ENCODE results near the gene CA11. TPM values are rescaled to one million over a fixed set of nuclear protein-coding genes. Genes with fewer than 3 reads are reported as not detected.
"Not testable (repeated sequence)": the region's sequence is repeated elsewhere in the genome, so short reads cannot be mapped to it uniquely, and the experiment has no call there.

The CA11 gene
- total RNA-seq, 4 donors from 2014 or later, result 4.6 to 13.4 (median 6.3) TPM

GRCh38 chr19:48658483-48658882 is 12.5 kb upstream of the CA11 start:
- H3K27me3 ChIP-seq, result no peaks in the 10 kb centered on the region
- WGBS, 2 donors, result 87 to 97% methylated on average over 6 of the region's 6 CpGs
- H3K27ac ChIP-seq, result no peak overlapping the region
- intact Hi-C loops (cut with DNase I), result no loop called here
- DNase-seq, result no peak
- H3K36me3 ChIP-seq, result no peaks in the 10 kb centered on the region
- peaks cover 0 to 3% of the 10 kb centered on the region in 2 donors for H3K4me1 ChIP-seq
- H3K4me3 ChIP-seq (replicated peaks in 1 of 3), result no peak overlapping the region
- TF ChIP-seq CTCF (IDR thresholded peaks at IDR 0.05) (no peak), POLR2A (IDR thresholded peaks at IDR 0.05) (no peak)
- H3K9me3 ChIP-seq, result no peaks in the 10 kb centered on the region

GRCh38 chr19:48657828-48658227 is 11.8 kb upstream of the CA11 start:
- H3K27ac ChIP-seq; intact Hi-C loops (cut with DNase I): not testable (repeated sequence)

GRCh38 chr19:48656840-48657474 is 11.0 kb upstream of the CA11 start:
- H3K36me3 ChIP-seq, result no peaks in the 10 kb centered on the region
- peak; percentile 32 to 49 for DNase-seq
- no peaks in the 10 kb centered on the region for H3K9me3 ChIP-seq
- intact Hi-C loops (cut with DNase I), result no loop called here
- no peaks in the 10 kb centered on the region for H3K27me3 ChIP-seq
- TF ChIP-seq POLR2A (IDR thresholded peaks at IDR 0.05) (no peak), CTCF (IDR thresholded peaks at IDR 0.05) (no peak)
- H3K4me3 ChIP-seq (replicated peaks in 1 of 3), result no peak overlapping the region
- H3K27ac ChIP-seq, result no peak overlapping the region
- WGBS, 2 donors, result 27 to 30% methylated on average over 16 of the region's 16 CpGs
- H3K4me1 ChIP-seq, result peaks cover 0 to 3% of the 10 kb centered on the region in 2 donors

More at GRCh38 chr19:48657828-48658227, 11.8 kb upstream of the CA11 start:
- H3K9me3 ChIP-seq; H3K27me3 ChIP-seq; H3K4me3 ChIP-seq (replicated peaks in 1 of 3); DNase-seq; H3K4me1 ChIP-seq; H3K36me3 ChIP-seq: not testable (repeated sequence)
- 90 to 96% methylated on average over 5 of the region's 5 CpGs for WGBS, 2 donors

- H3K4me1 ChIP-seq, result peaks cover 4 to 6% of the 10 kb centered on the region in 2 donors
These were observed 8.5 kb upstream of the CA11 start for GRCh38 chr19:48654299-48655059.

GRCh38 chr19:48651683-48652048 is 5.7 kb upstream of the CA11 start:
- H3K27me3 ChIP-seq, result no peaks in the 10 kb centered on the region
- intact Hi-C loops (cut with DNase I), result no loop called here
- WGBS, 2 donors, result 63 to 89% methylated on average over 3 to 5 of the region's 5 CpGs
- H3K9me3 ChIP-seq, result no peaks in the 10 kb centered on the region
- TF ChIP-seq POLR2A (IDR thresholded peaks at IDR 0.05), result no peak
- TF ChIP-seq CTCF (IDR thresholded peaks at IDR 0.05), result no peak
- H3K36me3 ChIP-seq, result no peaks in the 10 kb centered on the region
- H3K27ac ChIP-seq, result no peak overlapping the region
- H3K4me1 ChIP-seq, result peaks cover 5 to 12% of the 10 kb centered on the region in 2 donors
- no peak overlapping the region for H3K4me3 ChIP-seq (replicated peaks in 1 of 3)
- no peak for DNase-seq

More at GRCh38 chr19:48654299-48655059, 8.5 kb upstream of the CA11 start:
- intact Hi-C loops (cut with DNase I), result no loop called here
- Histone ChIP-seq H3K9me3 (no peaks in the 10 kb centered on the region), H3K27ac (no peak overlapping the region), H3K4me3 (replicated peaks in 1 of 3) (no peak overlapping the region), H3K36me3 (no peaks in the 10 kb centered on the region), H3K27me3 (no peaks in the 10 kb centered on the region)
- 45 to 57% methylated on average over 7 to 10 of the region's 11 CpGs for WGBS, 2 donors
- no peak for DNase-seq
- no peak for TF ChIP-seq CTCF (IDR thresholded peaks at IDR 0.05)
- TF ChIP-seq POLR2A (IDR thresholded peaks at IDR 0.05), result no peak
